Peyer's patch (tissue), 4 donors: ENCODE measurements around the gene B4GALT4. TPM values are rescaled to one million over a fixed set of nuclear protein-coding genes. Genes with fewer than 3 reads are reported as not detected.

Experiments used
- DNase-seq, 3 donors: peaks; one replicate each; pipeline ENCODE4 v3.0.0-alpha.2; 2017 to 2019
- H3K27ac ChIP-seq, 4 donors: fragments of 200-600 bp; sonication (generic); one replicate each; pipeline ENCODE4 v1.5.1; 2016 to 2019
- H3K27me3 ChIP-seq, 2 donors: fragments of 200-600 bp; sonication (generic); one replicate each; pipeline ENCODE4 v1.5.1; 2019
- H3K36me3 ChIP-seq, 3 donors: fragments of 200-600 bp; sonication (generic); one replicate each; pipeline ENCODE4 v1.5.1; 2016 to 2019
- H3K4me1 ChIP-seq, 4 donors: fragments of 200-600 bp; sonication (generic); one replicate each; pipeline ENCODE4 v1.5.1; 2016 to 2019
- H3K4me3 ChIP-seq, 4 donors: fragments of 200-600 bp; sonication (generic); 1 replicate in 3 of 4; 2 replicates in 1 of 4; pipeline ENCODE4 v1.5.1; 2016 to 2019; ENCODE audit warnings: mild to moderate bottlenecking in 1 of 4
- H3K9me3 ChIP-seq, 4 donors: fragments of 200-600 bp; sonication (generic); one replicate each; pipeline ENCODE4 v1.5.1; 2016 to 2019; ENCODE audit warnings: mild to moderate bottlenecking in 1 of 4
- POLR2A ChIP-seq, 2 donors: fragments of 450-650 bp; IDR thresholded peaks; one replicate each; pipeline ENCODE4 v1.5.1; 2017; ENCODE audit warnings: antibody characterized with exemption in 2 of 2, mild to moderate bottlenecking in 2 of 2, moderate library complexity in 2 of 2
- total RNA-seq, 4 donors: library from RNA; depleted of rRNA; stranded (reverse); fragments of >200 nt; gene quantifications; one replicate each; pipeline ENCODE4 v1.1.0, GENCODE V29; 2016
- TF ChIP-seq, protein P1 (sequence below), 6 experiments: fragments of 450-650 bp in 4 of 6; fragments of 200-600 bp in 2 of 6; sonication (generic) in 1 of 6; IDR thresholded peaks; one replicate each; pipeline ENCODE4 v1.5.1; 2017 to 2019; ENCODE audit warnings: antibody characterized with exemption in 6 of 6, mild to moderate bottlenecking in 3 of 6, moderate library complexity in 1 of 6

B4GALT4 gene
- total RNA-seq, 4 donors from 2014 or later = 10.7 to 59.9 (median 47.9) TPM

DNA sequence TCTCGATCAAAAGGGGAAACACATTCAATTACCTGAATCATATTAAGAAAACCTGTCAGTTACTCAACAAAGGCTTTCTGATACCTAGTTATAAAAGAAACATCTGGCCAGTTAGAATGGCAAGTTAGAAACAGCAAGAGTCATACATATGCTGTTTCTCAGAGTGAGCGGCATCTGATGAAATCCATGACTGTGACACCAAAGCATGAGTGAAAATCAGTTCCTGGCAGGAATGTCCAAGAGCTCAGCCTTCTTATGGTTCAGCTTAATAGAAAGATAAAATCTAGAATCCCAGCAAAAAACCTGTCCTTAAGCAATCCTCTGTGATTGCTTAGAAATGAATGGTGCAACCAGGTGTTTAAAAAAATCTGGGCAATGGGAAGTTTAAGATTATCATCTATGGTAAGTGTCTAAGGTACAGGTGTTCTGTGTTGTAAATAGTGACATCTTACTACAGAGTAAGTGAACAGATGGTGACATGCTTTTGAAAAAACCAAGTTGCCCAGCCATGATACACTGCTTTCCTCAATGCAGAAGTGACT lies 18.8 kb downstream of the B4GALT4 start:
- TF ChIP-seq POLR2A (IDR thresholded peaks at IDR 0.05) = no peak
- TF ChIP-seq, protein P1, sequence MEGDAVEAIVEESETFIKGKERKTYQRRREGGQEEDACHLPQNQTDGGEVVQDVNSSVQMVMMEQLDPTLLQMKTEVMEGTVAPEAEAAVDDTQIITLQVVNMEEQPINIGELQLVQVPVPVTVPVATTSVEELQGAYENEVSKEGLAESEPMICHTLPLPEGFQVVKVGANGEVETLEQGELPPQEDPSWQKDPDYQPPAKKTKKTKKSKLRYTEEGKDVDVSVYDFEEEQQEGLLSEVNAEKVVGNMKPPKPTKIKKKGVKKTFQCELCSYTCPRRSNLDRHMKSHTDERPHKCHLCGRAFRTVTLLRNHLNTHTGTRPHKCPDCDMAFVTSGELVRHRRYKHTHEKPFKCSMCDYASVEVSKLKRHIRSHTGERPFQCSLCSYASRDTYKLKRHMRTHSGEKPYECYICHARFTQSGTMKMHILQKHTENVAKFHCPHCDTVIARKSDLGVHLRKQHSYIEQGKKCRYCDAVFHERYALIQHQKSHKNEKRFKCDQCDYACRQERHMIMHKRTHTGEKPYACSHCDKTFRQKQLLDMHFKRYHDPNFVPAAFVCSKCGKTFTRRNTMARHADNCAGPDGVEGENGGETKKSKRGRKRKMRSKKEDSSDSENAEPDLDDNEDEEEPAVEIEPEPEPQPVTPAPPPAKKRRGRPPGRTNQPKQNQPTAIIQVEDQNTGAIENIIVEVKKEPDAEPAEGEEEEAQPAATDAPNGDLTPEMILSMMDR (IDR thresholded peaks at IDR 0.05) = no peak
- peaks cover 0 to 43% (median 5%) of the 10 kb centered on the region in 4 donors for H3K4me1 ChIP-seq
- peaks cover 0 to 66% (median 0%) of the 10 kb centered on the region in 3 donors for H3K36me3 ChIP-seq
- no peak overlapping the region for H3K27ac ChIP-seq
- no peaks in the 10 kb centered on the region for H3K27me3 ChIP-seq
- no peak for DNase-seq
- H3K4me3 ChIP-seq = no peak overlapping the region
- no peaks in the 10 kb centered on the region for H3K9me3 ChIP-seq

GRCh38 chr3:119220970-119221667 lies 19.6 kb downstream of the B4GALT4 start:
- Histone ChIP-seq H3K36me3 (peaks cover 0 to 65% (median 1%) of the 10 kb centered on the region in 3 donors), H3K4me3 (no peak overlapping the region), H3K4me1 (peaks cover 0 to 36% (median 5%) of the 10 kb centered on the region in 4 donors), H3K27ac (peak overlapping the region in 1 of 4 donors; percentile 23), H3K9me3 (no peaks in the 10 kb centered on the region), H3K27me3 (no peaks in the 10 kb centered on the region)
- no peak for DNase-seq
- TF ChIP-seq POLR2A (IDR thresholded peaks at IDR 0.05) = no peak
- TF ChIP-seq, protein P1 (IDR thresholded peaks at IDR 0.05) = no peak

- H3K36me3 ChIP-seq = peaks cover 0 to 70% (median 3%) of the 10 kb centered on the region in 3 donors
- no peaks in the 10 kb centered on the region for H3K27me3 ChIP-seq
- no peak overlapping the region for H3K4me3 ChIP-seq
- TF ChIP-seq POLR2A (IDR thresholded peaks at IDR 0.05) = no peak
- TF ChIP-seq, protein P1 (IDR thresholded peaks at IDR 0.05) = no peak
- H3K27ac ChIP-seq = peak overlapping the region in 1 of 4 donors; percentile 71
- H3K9me3 ChIP-seq = no peaks in the 10 kb centered on the region
- DNase-seq = peak in 2 of 3 donors; percentile 62 to 69
- H3K4me1 ChIP-seq = peaks cover 0 to 28% (median 5%) of the 10 kb centered on the region in 4 donors
These were observed 20.5 kb downstream of the B4GALT4 start for GRCh38 chr3:119220198-119220597.

DNA sequence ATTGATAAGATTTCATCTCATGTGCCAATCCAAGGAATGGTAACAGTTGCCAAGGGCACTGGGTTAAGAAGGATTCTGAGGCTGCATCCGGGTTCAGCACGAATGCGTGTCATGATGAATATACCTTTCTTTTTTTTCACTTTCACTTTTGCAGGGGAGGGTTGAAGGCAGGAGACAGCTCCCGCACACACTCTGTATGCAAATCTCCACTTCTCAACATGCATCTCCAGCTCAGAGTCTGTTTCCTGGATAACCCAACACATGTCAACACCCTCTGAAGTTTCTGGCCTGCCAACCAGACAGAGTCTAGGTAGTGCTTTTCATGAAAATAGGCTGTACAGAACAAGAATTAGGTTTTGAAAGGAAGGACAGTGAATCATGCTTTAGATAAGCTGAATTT lies 21.6 kb downstream of the B4GALT4 start:
- Histone ChIP-seq H3K36me3 (peaks cover 0 to 79% (median 3%) of the 10 kb centered on the region in 3 donors), H3K27ac (peak overlapping the region in 3 of 4 donors; percentile 27 to 64 (median 55)), H3K9me3 (no peaks in the 10 kb centered on the region), H3K27me3 (no peaks in the 10 kb centered on the region), H3K4me3 (no peak overlapping the region), H3K4me1 (peaks cover 0 to 27% (median 5%) of the 10 kb centered on the region in 4 donors)
- TF ChIP-seq POLR2A (IDR thresholded peaks at IDR 0.05) = no peak
- TF ChIP-seq, protein P1 (IDR thresholded peaks at IDR 0.05) = no peak
- DNase-seq = peak in 2 of 3 donors; percentile 30 to 59

DNA sequence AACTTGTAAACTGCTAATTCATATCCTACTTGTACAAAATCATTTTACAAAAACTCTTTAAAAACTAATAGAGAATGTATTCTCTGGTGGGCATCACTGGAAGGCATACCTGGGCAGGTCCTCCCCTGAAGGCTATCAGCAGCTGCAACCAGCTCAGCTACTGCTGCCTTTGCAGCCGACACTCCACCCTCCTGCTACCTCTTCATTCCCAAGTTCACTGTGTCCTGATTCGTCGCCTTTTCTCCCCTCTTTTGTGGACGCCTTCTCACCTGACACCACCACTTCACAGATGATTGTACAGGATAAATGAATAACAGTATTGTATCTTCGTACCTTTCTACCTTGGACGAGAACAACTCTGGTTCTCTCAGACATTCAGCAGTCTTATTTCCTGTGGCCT lies 28.9 kb downstream of the B4GALT4 start:
- Histone ChIP-seq H3K27ac (peak overlapping the region in 1 of 4 donors; percentile 32), H3K36me3 (peaks cover 0 to 82% (median 3%) of the 10 kb centered on the region in 3 donors), H3K27me3 (no peaks in the 10 kb centered on the region), H3K9me3 (no peaks in the 10 kb centered on the region), H3K4me3 (no peak overlapping the region), H3K4me1 (no peaks in the 10 kb centered on the region)
- DNase-seq = no peak
- TF ChIP-seq, protein P1 (IDR thresholded peaks at IDR 0.05) = no peak
- TF ChIP-seq POLR2A (IDR thresholded peaks at IDR 0.05) = no peak
